Osteoblast (primary cell): ENCODE measurements around the gene THG1L. TPM values are rescaled to one million over a fixed set of nuclear protein-coding genes. Genes with fewer than 3 reads are reported as not detected.

Experiments used
- DNase-seq: peaks from one replicate; pipeline ENCODE4 v3.0.0; 2011; ENCODE audit warnings: low spot score, mixed read lengths; ENCODE audit not compliant: insufficient read length; ENCODE audit errors: missing footprints
- H2AFZ ChIP-seq: 2 replicates; pipeline ENCODE4 v1.6.0; 2011; ENCODE audit warnings: mild to moderate bottlenecking, low read length
- H3K27ac ChIP-seq: 2 replicates; pipeline ENCODE4 v1.5.1; 2011; ENCODE audit warnings: mild to moderate bottlenecking, low read depth, low read length, moderate library complexity
- H3K27me3 ChIP-seq: 2 replicates; pipeline ENCODE4 v1.6.0; 2012; ENCODE audit warnings: mild to moderate bottlenecking, control low read depth, inconsistent platforms, low read length, moderate library complexity; ENCODE audit not compliant: insufficient read depth
- H3K36me3 ChIP-seq: 2 replicates; pipeline ENCODE4 v1.5.1; 2011; ENCODE audit warnings: mild to moderate bottlenecking, low read length, control low read depth, moderate library complexity; ENCODE audit not compliant: insufficient read depth
- H3K4me1 ChIP-seq: 2 replicates; pipeline ENCODE4 v1.5.1; 2011; ENCODE audit warnings: mild to moderate bottlenecking, low read length, control low read depth, moderate library complexity; ENCODE audit not compliant: insufficient read depth
- H3K4me2 ChIP-seq: 2 replicates; pipeline ENCODE4 v1.6.0; 2011; ENCODE audit warnings: mild to moderate bottlenecking, low read length; ENCODE audit not compliant: insufficient read depth
- H3K4me3 ChIP-seq: fragments of 200-600 bp; sonication (generic); 3 replicates; pipeline ENCODE4 v1.5.1; 2012; ENCODE audit warnings: mild to moderate bottlenecking, low read length, inconsistent platforms; ENCODE audit not compliant: insufficient read depth
- H3K79me2 ChIP-seq: 2 replicates; pipeline ENCODE4 v1.6.0; 2012; ENCODE audit warnings: mild to moderate bottlenecking, low read length, control low read depth, inconsistent platforms; ENCODE audit not compliant: insufficient read depth
- H3K9me3 ChIP-seq: 2 replicates; pipeline ENCODE4 v1.5.1; 2011; ENCODE audit warnings: low read depth, low read length, control low read depth
- H4K20me1 ChIP-seq: 2 replicates; pipeline ENCODE4 v1.6.0; 2012; ENCODE audit warnings: mild to moderate bottlenecking, low read length, control low read depth; ENCODE audit not compliant: insufficient read depth
- total RNA-seq: library from RNA; depleted of rRNA; stranded (reverse); fragments of >200 nt; gene quantifications from 2 replicates; pipeline ENCODE4 v1.2.3, GENCODE V29; 2012
- TF ChIP-seq, protein P1 (sequence below): IDR thresholded peaks from 2 replicates; pipeline ENCODE4 v1.5.1; 2011; ENCODE audit warnings: mild to moderate bottlenecking, low read depth, low read length, moderate library complexity; ENCODE audit errors: extremely low read depth

THG1L gene
- total RNA-seq, 1 donor: 27.9 TPM

DNA sequence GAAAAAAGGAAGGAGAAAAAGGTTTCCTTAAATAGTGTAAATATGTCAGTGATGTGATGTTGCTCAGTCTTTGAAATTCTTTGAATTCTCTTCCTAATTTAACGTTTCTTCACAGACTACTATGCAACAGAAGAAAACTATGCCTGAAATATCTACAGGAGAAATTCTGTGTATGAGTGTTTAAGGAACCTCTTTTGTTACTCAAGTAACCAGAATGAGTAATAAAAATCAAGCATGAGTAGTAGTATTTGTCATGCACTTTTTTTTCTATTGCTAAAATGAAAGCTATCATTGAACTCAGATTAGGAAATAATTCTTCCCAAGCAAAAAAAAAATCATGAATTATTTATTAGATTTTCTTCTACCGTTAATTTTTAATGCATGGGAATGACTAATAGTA lies 20.3 kb upstream of the THG1L start:
- Histone ChIP-seq H3K4me3 (no peak overlapping the region), H3K36me3 (no peaks in the 10 kb centered on the region), H4K20me1 (no peaks in the 10 kb centered on the region), H3K27me3 (no peaks in the 10 kb centered on the region), H3K27ac (peak overlapping the region; percentile 73), H2AFZ (peak overlapping the region; percentile 27), H3K4me2 (peak overlapping the region; percentile 78), H3K79me2 (no peaks in the 10 kb centered on the region), H3K4me1 (peaks cover 32% of the 10 kb centered on the region), H3K9me3 (no peaks in the 10 kb centered on the region)
- TF ChIP-seq, protein P1, sequence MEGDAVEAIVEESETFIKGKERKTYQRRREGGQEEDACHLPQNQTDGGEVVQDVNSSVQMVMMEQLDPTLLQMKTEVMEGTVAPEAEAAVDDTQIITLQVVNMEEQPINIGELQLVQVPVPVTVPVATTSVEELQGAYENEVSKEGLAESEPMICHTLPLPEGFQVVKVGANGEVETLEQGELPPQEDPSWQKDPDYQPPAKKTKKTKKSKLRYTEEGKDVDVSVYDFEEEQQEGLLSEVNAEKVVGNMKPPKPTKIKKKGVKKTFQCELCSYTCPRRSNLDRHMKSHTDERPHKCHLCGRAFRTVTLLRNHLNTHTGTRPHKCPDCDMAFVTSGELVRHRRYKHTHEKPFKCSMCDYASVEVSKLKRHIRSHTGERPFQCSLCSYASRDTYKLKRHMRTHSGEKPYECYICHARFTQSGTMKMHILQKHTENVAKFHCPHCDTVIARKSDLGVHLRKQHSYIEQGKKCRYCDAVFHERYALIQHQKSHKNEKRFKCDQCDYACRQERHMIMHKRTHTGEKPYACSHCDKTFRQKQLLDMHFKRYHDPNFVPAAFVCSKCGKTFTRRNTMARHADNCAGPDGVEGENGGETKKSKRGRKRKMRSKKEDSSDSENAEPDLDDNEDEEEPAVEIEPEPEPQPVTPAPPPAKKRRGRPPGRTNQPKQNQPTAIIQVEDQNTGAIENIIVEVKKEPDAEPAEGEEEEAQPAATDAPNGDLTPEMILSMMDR: no peak
- DNase-seq: peak; percentile 62

DNA sequence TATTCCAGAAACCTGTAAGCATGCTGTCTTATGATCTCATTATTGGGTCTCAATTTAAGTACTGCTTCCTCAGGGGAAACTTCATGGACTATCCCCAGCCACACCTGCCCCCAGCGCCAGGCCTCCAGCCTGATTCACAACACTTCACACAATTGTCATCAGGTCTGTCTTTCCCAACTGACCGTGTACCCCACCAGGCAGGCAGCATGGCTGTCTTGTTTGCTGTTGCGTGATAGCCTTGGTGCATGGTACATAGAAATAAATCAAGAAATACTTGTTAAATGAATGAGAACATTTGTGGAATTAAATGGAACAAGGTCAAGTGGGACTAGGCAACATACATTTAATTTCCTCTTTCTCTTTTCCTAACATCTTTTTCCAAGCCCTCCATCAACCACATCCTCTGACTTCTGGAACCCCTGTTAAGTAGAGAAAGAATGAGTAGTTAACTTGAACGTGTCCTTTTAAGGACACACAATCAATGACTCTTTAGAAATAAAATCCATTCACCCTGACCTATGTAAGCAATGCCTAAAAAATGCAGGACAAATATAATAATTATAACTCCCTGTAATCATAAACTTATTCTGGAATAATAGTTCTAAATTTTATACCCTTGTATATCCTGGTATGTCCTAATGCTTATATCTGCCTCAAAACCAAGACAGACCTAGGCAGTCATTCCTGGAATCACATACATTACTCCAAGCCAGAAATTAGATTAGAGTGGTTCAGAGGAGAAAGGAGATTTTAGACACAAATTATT lies 17.2 kb upstream of the THG1L start:
- no peaks in the 10 kb centered on the region for H4K20me1 ChIP-seq
- no peaks in the 10 kb centered on the region for H3K9me3 ChIP-seq
- H3K4me3 ChIP-seq: no peak overlapping the region
- H3K36me3 ChIP-seq: no peaks in the 10 kb centered on the region
- H3K27me3 ChIP-seq: no peaks in the 10 kb centered on the region
- peak overlapping the region; percentile 30 for H2AFZ ChIP-seq
- H3K4me2 ChIP-seq: no peak overlapping the region
- no peak for DNase-seq
- H3K79me2 ChIP-seq: no peaks in the 10 kb centered on the region
- TF ChIP-seq, protein P1: no peak
- H3K27ac ChIP-seq: no peak overlapping the region
- peaks cover 31% of the 10 kb centered on the region for H3K4me1 ChIP-seq

DNA sequence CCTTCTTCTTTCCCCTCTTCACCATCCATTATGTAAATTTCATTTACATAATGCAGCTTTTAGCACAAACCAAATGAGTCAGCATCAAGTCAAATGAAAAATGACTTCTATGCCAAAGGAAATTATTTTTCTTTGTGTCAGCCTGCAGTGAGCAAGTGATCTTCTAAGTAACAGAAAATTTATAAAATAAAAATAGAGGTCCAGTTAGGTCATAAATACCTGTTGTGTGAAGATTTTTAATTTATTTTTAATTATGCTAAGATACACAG lies 16.7 kb upstream of the THG1L start:
- no peaks in the 10 kb centered on the region for H3K79me2 ChIP-seq
- H3K4me1 ChIP-seq: peaks cover 29% of the 10 kb centered on the region
- no peaks in the 10 kb centered on the region for H4K20me1 ChIP-seq
- H3K27ac ChIP-seq: no peak overlapping the region
- TF ChIP-seq, protein P1: no peak
- H2AFZ ChIP-seq: no peak overlapping the region
- no peak overlapping the region for H3K4me3 ChIP-seq
- DNase-seq: no peak
- H3K9me3 ChIP-seq: no peaks in the 10 kb centered on the region
- no peaks in the 10 kb centered on the region for H3K36me3 ChIP-seq
- no peak overlapping the region for H3K4me2 ChIP-seq
- no peaks in the 10 kb centered on the region for H3K27me3 ChIP-seq

DNA sequence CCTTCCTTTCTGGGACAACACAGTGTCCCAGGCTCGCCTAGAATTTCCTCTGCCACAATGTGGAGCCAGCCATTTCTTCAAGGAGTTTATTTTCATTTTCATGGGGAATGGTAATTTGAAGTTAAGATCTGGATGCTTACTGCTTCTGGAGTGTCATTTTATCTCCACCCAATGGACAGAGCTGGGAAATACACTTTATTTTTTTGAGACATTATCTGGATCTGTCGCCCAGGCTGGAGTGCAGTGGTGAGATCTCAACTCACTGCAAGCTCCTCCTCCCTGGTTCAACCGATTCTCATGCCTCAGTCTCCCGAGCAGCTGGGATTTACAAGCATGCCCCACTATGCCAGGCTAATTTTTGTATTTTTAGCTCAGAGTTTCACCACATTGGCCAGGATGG lies 12.7 kb upstream of the THG1L start:
- TF ChIP-seq, protein P1: peak; percentile 67
- peak overlapping the region; percentile 26 for H3K4me2 ChIP-seq
- peak; percentile 79 for DNase-seq
- H3K4me3 ChIP-seq: no peak overlapping the region
- no peaks in the 10 kb centered on the region for H4K20me1 ChIP-seq
- H3K79me2 ChIP-seq: no peaks in the 10 kb centered on the region
- peak overlapping the region; percentile 44 for H2AFZ ChIP-seq
- no peaks in the 10 kb centered on the region for H3K27me3 ChIP-seq
- H3K4me1 ChIP-seq: peaks cover 9% of the 10 kb centered on the region
- H3K9me3 ChIP-seq: no peaks in the 10 kb centered on the region
- no peaks in the 10 kb centered on the region for H3K36me3 ChIP-seq
- peak overlapping the region; percentile 0 for H3K27ac ChIP-seq
